Dermis lymphatic vessel endothelial cell (primary cell): ENCODE results near the gene FRMD7. TPM values are rescaled to one million over a fixed set of nuclear protein-coding genes. Genes with fewer than 3 reads are reported as not detected.

ENCODE experiments used
- total RNA-seq: library from RNA; depleted of rRNA; stranded (reverse); fragments of >200 nt; gene quantifications from 2 replicates; pipeline ENCODE4 v1.2.1, GENCODE V29; 2014

FRMD7 gene
- total RNA-seq = not detected in 2 replicates

GRCh38 chrX:132127743-132128142, at the start of gene FRMD7:
FRMD7 (minus strand) TSS chrX:132128020; CDS start chrX:132127844, 176 bp downstream.

Other genes starting within 250 kb of the FRMD7 start
- gene STK26, start 104.7 kb downstream of the FRMD7 start, total RNA-seq = 0.09 and 0.22 TPM in 2 replicates
- gene RAP2C, start 91.4 kb upstream of the FRMD7 start, total RNA-seq = 12.1 and 15.0 TPM in 2 replicates